K562 (cell line): Measurements from ENCODE around the gene OR6S1. TPM values are rescaled to one million over a fixed set of nuclear protein-coding genes. Genes with fewer than 3 reads are reported as not detected.

Source experiments
- ATAC-seq: fragments of 200-7000 bp; cut with Tn5 transposase; 3 replicates; pipeline ENCODE4 v1.9.1; 2020; ENCODE audit warnings: moderate library complexity
- BruUV-seq: library from RNA; stranded (reverse); fragments of 400-500 nt; replicated peaks from 2 replicates; lab custom pipeline; 2021; lab: Mats Ljungman, UMichigan
- CTCF ChIA-PET: fragments of 300-600 bp; formaldehyde crosslinking; extraction: SDS; loops from one replicate; lab custom pipeline; 2021; ENCODE audit warnings: low intra/inter-chr PET ratio; lab: Yijun Ruan, JAX
- POLR2A ChIA-PET: fragments of 300-600, 350-650 bp; sonication (Branson Sonifier 250); formaldehyde crosslinking; extraction: SDS; loops from one replicate; lab custom pipeline; 2021; ENCODE audit warnings: antibody characterized with exemption, inconsistent platforms; lab: Yijun Ruan, JAX
- DNase-seq, 4 experiments: peaks; one replicate each; pipeline versions ENCODE4 v3.0.0 to v3.0.0-alpha.2; 2011 to 2018; ENCODE audit warnings: low spot score in 3 of 4, mixed read lengths in 3 of 4; ENCODE audit errors: extremely low read depth in 1 of 4
- FAIRE-seq: peaks from 2 replicates; lab custom pipeline; 2011; peaks lifted over from hg19 to GRCh38; lab: Jason Lieb, UNC
- H2AFZ ChIP-seq: 2 replicates; pipeline ENCODE4 v1.6.0; 2011; ENCODE audit warnings: low read depth, low read length, control low read depth, inconsistent platforms
- H3K27ac ChIP-seq: fragments of 200-600 bp; 3 replicates; pipeline ENCODE4 v1.8.0; 2011; ENCODE audit warnings: low read depth, mild to moderate bottlenecking, control low read depth, inconsistent platforms, low read length, moderate library complexity, mixed read lengths; ENCODE audit errors: extremely low read depth
- H3K27me3 ChIP-seq, 2 experiments: fragments of 300-600 bp in 1 of 2; 2 replicates in 1 of 2; 3 replicates in 1 of 2; pipeline versions ENCODE4 v1.6.0 to v1.8.0; 2011; ENCODE audit warnings: inconsistent platforms in 2 of 2, low read length in 2 of 2, mild to moderate bottlenecking in 1 of 2, mixed read lengths in 1 of 2, moderate library complexity in 1 of 2; ENCODE audit not compliant: control insufficient read depth in 2 of 2, insufficient read depth in 2 of 2
- H3K36me3 ChIP-seq: fragments of 300-600 bp; 3 replicates; pipeline ENCODE4 v1.8.0; 2011; ENCODE audit warnings: mild to moderate bottlenecking, low read length, inconsistent platforms; ENCODE audit not compliant: control insufficient read depth, insufficient read depth
- H3K4me1 ChIP-seq, 2 experiments: fragments of 200-600 bp in 1 of 2; replicated peaks in 1 of 2; 2 replicates in 1 of 2; 3 replicates in 1 of 2; pipeline versions ENCODE4 v1.5.1 to v1.8.0; 2011; ENCODE audit warnings: inconsistent platforms in 2 of 2, low read length in 2 of 2, mild to moderate bottlenecking in 1 of 2, mixed read lengths in 1 of 2, moderate library complexity in 1 of 2; ENCODE audit not compliant: control insufficient read depth in 2 of 2, insufficient read depth in 2 of 2
- H3K4me2 ChIP-seq: 2 replicates; pipeline ENCODE4 v1.6.1; 2011; ENCODE audit warnings: low read length, control low read depth, inconsistent platforms, mixed read lengths; ENCODE audit not compliant: insufficient read depth
- H3K4me3 ChIP-seq: fragments of 200-600 bp; sonication (generic), shearing (Covaris generic); 2 replicates; pipeline ENCODE4 v1.5.1; 2016; ENCODE audit warnings: control low read depth, inconsistent platforms
- H3K79me2 ChIP-seq: fragments of 200-600 bp; 3 replicates; pipeline ENCODE4 v1.8.0; 2011; ENCODE audit warnings: low read length, inconsistent platforms; ENCODE audit not compliant: control insufficient read depth, insufficient read depth
- H3K9ac ChIP-seq, 2 experiments: 2 replicates each; pipeline versions ENCODE4 v1.6.0 to v1.6.1; 2011; ENCODE audit warnings: low read depth in 2 of 2, low read length in 2 of 2, control low read depth in 1 of 2, inconsistent platforms in 1 of 2, mild to moderate bottlenecking in 1 of 2, mixed read lengths in 1 of 2; ENCODE audit not compliant: insufficient read depth in 1 of 2
- H3K9me1 ChIP-seq: one replicate; pipeline ENCODE4 v1.6.0; 2011; ENCODE audit warnings: inconsistent platforms, mild to moderate bottlenecking, low read length, moderate library complexity; ENCODE audit not compliant: control insufficient read depth, insufficient read depth
- H3K9me3 ChIP-seq: replicated peaks from 2 replicates; pipeline ENCODE4 v1.5.1; 2011; ENCODE audit warnings: low read depth, low read length, inconsistent platforms; ENCODE audit not compliant: control insufficient read depth, insufficient read depth
- H4K20me1 ChIP-seq: replicated peaks from 2 replicates; pipeline ENCODE4 v1.6.1; 2011; ENCODE audit warnings: low read length, inconsistent platforms, mixed read lengths; ENCODE audit not compliant: control insufficient read depth, insufficient read depth
- BRF1 ChIP-seq: IDR thresholded peaks from 3 replicates; pipeline ENCODE4 v1.6.1; 2011; ENCODE audit warnings: borderline replicate concordance, mild to moderate bottlenecking; ENCODE audit not compliant: insufficient read length; ENCODE audit errors: extremely low read depth
- EHMT2 ChIP-seq: fragments of 450-650 bp; IDR thresholded peaks from 2 replicates; pipeline ENCODE4 v1.6.1; 2018; ENCODE audit warnings: antibody characterized with exemption
- MIER1 ChIP-seq: fragments of 450-650 bp; IDR thresholded peaks from 2 replicates; pipeline ENCODE4 v1.6.1; 2016; ENCODE audit warnings: antibody characterized with exemption, mild to moderate bottlenecking, low read depth
- NFIC ChIP-seq: fragments of 450-650 bp; IDR thresholded peaks from 2 replicates; pipeline ENCODE4 v1.6.1; 2017; ENCODE audit warnings: mild to moderate bottlenecking, inconsistent platforms
- SAP30 ChIP-seq: fragments of 200-600 bp; sonication (generic); IDR thresholded peaks from 2 replicates; pipeline ENCODE4 v1.6.1; 2012; ENCODE audit warnings: borderline replicate concordance, low read depth, mild to moderate bottlenecking, moderate library complexity, low read length, control low read depth, inconsistent platforms; ENCODE audit not compliant: insufficient read depth, poor library complexity, severe bottlenecking
- SRSF1 ChIP-seq: fragments of 200-400 bp; formaldehyde crosslinking; IDR thresholded peaks from 2 replicates; pipeline ENCODE4 v1.6.1; 2017; ENCODE audit warnings: mild to moderate bottlenecking, low read depth, low read length, moderate library complexity
- ZNF274 ChIP-seq: IDR thresholded peaks from 2 replicates; pipeline ENCODE4 v1.6.1; 2011; ENCODE audit warnings: low read depth, mild to moderate bottlenecking, low read length, moderate library complexity, borderline replicate concordance
- WGBS: fragments of 100-300 bp; shearing (Covaris generic); methylation state at CpG from one replicate; pipeline ENCODE4 v1.1.6; 2016; ENCODE audit warnings: low coverage, mixed read lengths; ENCODE audit not compliant: insufficient coverage; ENCODE audit errors: missing lambda C conversion rate; 5-methylcytosine and 5-hydroxymethylcytosine counted together
- in situ Hi-C: fragments of 300-500 bp; cut with MboI; formaldehyde crosslinking; loops from 4 replicates; pipeline ENCODE4 v1.15.0; 2018; ENCODE audit warnings: inconsistent platforms, mixed read lengths
- intact Hi-C: fragments of 100-400 bp; cut with micrococcal nuclease; formaldehyde crosslinking; loops from 2 replicates; pipeline ENCODE4 v1.14.2; 2022
- polyA plus RNA-seq, 8 experiments: library from polyadenylated mRNA; depleted of rRNA in 4 of 8; stranded (reverse) in 5 of 8; unstranded in 3 of 8; fragments of >200 nt; fragmentation: Nextera tagmentation in 2 of 8; fragmentation: Illumina TruSeq in 1 of 8; extraction: Ambion mirVana in 2 of 8; extraction: Trizol in 1 of 8; gene quantifications; 2 replicates each; pipeline versions ENCODE4 v1.2.1 to v1.2.3, GENCODE V29; 2011 to 2014; ENCODE audit warnings: inconsistent platforms in 1 of 8, missing spikeins in 1 of 8
- total RNA-seq, 7 experiments: library from RNA; depleted of rRNA in 6 of 7; stranded (reverse); fragments of >200 nt in 6 of 7; fragmentation: Illumina TruSeq in 2 of 7; extraction: Trizol in 2 of 7; gene quantifications; 2 replicates each; pipeline versions ENCODE4 v1.2.1 to v1.2.3, GENCODE V29; 2011 to 2021; ENCODE audit warnings: low replicate concordance in 1 of 7
- TF ChIP-seq, protein P1 (sequence below), 2 experiments: fragments of 450-650 bp; formaldehyde crosslinking in 1 of 2; IDR thresholded peaks; 2 replicates each; pipeline versions ENCODE4 v1.4.0 to v1.6.1; 2014 to 2020; ENCODE audit warnings: mild to moderate bottlenecking in 2 of 2, borderline replicate concordance in 1 of 2, low read depth in 1 of 2

The OR6S1 gene
- total and polyA plus RNA-seq, 9 of the 15 experiments (the other 6 are each of a cell fraction or from before 2014, with no cell fraction given): not detected

DNA sequence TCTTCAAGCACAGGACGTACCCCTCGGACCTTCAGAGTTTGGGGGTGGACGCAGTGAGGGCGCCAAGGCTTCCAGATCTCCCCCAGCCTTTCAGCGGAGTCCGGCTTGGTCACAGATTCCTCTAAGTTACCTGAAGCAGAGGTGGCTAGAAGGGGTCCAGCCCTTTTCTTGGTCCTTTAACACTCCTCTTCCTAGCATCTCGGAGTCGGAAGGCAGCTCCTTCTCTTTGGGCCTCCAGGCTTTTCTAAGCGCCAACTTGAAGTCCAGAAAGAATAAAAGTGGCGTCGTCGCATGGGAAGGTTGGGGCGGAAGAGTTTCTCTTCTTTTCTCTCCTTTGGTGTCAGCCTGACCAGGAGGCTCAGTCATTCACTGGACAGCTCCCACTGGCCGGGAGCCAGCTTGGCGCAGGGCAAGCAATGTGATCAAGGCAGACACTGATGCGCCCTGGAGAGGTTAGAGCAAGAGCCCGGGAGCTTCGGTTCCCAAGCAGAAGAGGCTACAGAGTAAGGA, 9.6 kb downstream of the OR6S1 start:
- intact Hi-C loops (loop anchor here (2.0 kb wide), 1 partner anchor 51 kb away; no protein-coding TSS in a partner anchor), in situ Hi-C loops (loop anchor here (5.0 kb wide), 1 partner anchor 50 kb away; the partner anchor contains the start of gene RNASE4)
- Histone ChIP-seq H3K9me3 (no peaks in the 10 kb centered on the region), H2AFZ (peak overlapping the region; percentile 63), H3K36me3 (no peaks in the 10 kb centered on the region), H3K9ac (peak overlapping the region in 1 of 2 experiments; percentile 90; a peak in 3 of 4 replicates), H3K27me3 (peaks cover 4 to 5% of the 10 kb centered on the region in 2 experiments; a peak in 2 of 5 replicates), H4K20me1 (peaks cover 6% of the 10 kb centered on the region; the same call in 1 of the 2 replicates), H3K4me2 (peak overlapping the region; percentile 78), H3K79me2 (no peaks in the 10 kb centered on the region), H3K27ac (no peak overlapping the region), H3K4me3 (peak overlapping the region; percentile 40), H3K9me1 (no peaks in the 10 kb centered on the region), H3K4me1 (peaks cover 5 to 7% of the 10 kb centered on the region in 2 experiments; a peak in 4 of 5 replicates)
- no peak for FAIRE-seq
- ChIA-PET POLR2A (interaction anchor here (2.4 kb wide), 1 partner anchor 50 kb away, joined by 6 read pairs; no protein-coding TSS in a partner anchor), CTCF (no interaction called here)
- peak; percentile 27 to 70 (median 36) for DNase-seq
- peak; percentile 73 for ATAC-seq
- no TSS peak for BruUV-seq
- peak; percentile 89 for TF ChIP-seq NFIC
- TF ChIP-seq SAP30: peak; percentile 37
- TF ChIP-seq SRSF1: no peak
- no peak for TF ChIP-seq BRF1
- TF ChIP-seq, protein P1, sequence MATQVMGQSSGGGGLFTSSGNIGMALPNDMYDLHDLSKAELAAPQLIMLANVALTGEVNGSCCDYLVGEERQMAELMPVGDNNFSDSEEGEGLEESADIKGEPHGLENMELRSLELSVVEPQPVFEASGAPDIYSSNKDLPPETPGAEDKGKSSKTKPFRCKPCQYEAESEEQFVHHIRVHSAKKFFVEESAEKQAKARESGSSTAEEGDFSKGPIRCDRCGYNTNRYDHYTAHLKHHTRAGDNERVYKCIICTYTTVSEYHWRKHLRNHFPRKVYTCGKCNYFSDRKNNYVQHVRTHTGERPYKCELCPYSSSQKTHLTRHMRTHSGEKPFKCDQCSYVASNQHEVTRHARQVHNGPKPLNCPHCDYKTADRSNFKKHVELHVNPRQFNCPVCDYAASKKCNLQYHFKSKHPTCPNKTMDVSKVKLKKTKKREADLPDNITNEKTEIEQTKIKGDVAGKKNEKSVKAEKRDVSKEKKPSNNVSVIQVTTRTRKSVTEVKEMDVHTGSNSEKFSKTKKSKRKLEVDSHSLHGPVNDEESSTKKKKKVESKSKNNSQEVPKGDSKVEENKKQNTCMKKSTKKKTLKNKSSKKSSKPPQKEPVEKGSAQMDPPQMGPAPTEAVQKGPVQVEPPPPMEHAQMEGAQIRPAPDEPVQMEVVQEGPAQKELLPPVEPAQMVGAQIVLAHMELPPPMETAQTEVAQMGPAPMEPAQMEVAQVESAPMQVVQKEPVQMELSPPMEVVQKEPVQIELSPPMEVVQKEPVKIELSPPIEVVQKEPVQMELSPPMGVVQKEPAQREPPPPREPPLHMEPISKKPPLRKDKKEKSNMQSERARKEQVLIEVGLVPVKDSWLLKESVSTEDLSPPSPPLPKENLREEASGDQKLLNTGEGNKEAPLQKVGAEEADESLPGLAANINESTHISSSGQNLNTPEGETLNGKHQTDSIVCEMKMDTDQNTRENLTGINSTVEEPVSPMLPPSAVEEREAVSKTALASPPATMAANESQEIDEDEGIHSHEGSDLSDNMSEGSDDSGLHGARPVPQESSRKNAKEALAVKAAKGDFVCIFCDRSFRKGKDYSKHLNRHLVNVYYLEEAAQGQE (IDR thresholded peaks at IDR 0.05; ENCODE audit: borderline replicate concordance): peak; percentile 92
- TF ChIP-seq, protein P1 (CRISPR knock-in tag; IDR thresholded peaks at IDR 0.05; ENCODE audit: low read depth): peak; percentile 65
- peak; percentile 58; the same call in 1 of the 2 replicates for TF ChIP-seq EHMT2
- peak; percentile 61; the same call in 1 of the 2 replicates for TF ChIP-seq MIER1
- TF ChIP-seq ZNF274: no peak
- WGBS: 5% methylated on average over 16 of the region's 18 CpGs
